DOHH2 (cell line): Measurements from ENCODE around the gene VTI1A.

Source experiments
- CTCF ChIP-seq: fragments of 200-600 bp; sonication (generic); IDR thresholded peaks from one replicate; pipeline ENCODE4 v1.5.1; 2014; ENCODE audit warnings: antibody characterized with exemption, mild to moderate bottlenecking, low read depth, low read length; ENCODE audit not compliant: poor library complexity, severe bottlenecking
- EZH2phosphoT487 ChIP-seq: fragments of 200-600 bp; sonication (generic); IDR thresholded peaks from 2 replicates; pipeline ENCODE4 v1.6.1; 2017; ENCODE audit warnings: borderline replicate concordance, mild to moderate bottlenecking, antibody characterized with exemption, low read length, moderate library complexity, mixed read lengths

- TF ChIP-seq CTCF (no peak), EZH2phosphoT487 (no peak)
Measured at GRCh38 chr10:112502536-112502935, 55.5 kb downstream of the VTI1A start.
